GM18907 (cell line): Measurements from ENCODE around the gene UBASH3B.
"Not testable (repeated sequence)": the region's sequence is repeated elsewhere in the genome, so short reads cannot be mapped to it uniquely, and the experiment has no call there.

Experiments
- ATAC-seq: cut with Tn5 transposase; IDR thresholded peaks from one replicate; pipeline ENCODE4 v1.9.1; 2021; ENCODE audit warnings: mild to moderate bottlenecking, moderate library complexity; ENCODE audit not compliant: unreplicated experiment

The UBASH3B gene

GRCh38 chr11:122730694-122731093 lies 75.2 kb downstream of the UBASH3B start:
- not testable (repeated sequence) for ATAC-seq

GRCh38 chr11:122731500-122731913 lies 76.0 kb downstream of the UBASH3B start:
- ATAC-seq = no peak

- ATAC-seq = no peak
These were observed 77.1 kb downstream of the UBASH3B start for GRCh38 chr11:122732342-122733315.

- ATAC-seq = no peak
These were observed 77.8 kb downstream of the UBASH3B start for GRCh38 chr11:122733318-122733717.

- no peak for ATAC-seq
These were observed 79.5 kb downstream of the UBASH3B start for GRCh38 chr11:122734848-122735496.

GRCh38 chr11:122737951-122738693 lies 82.6 kb downstream of the UBASH3B start:
- ATAC-seq = no peak

- ATAC-seq = no peak
These were observed 86.2 kb downstream of the UBASH3B start for GRCh38 chr11:122741613-122742300.

- no peak for ATAC-seq
These were observed 86.9 kb downstream of the UBASH3B start for GRCh38 chr11:122742301-122743018.

- ATAC-seq = no peak
These were observed 87.7 kb downstream of the UBASH3B start for GRCh38 chr11:122743097-122743741.

GRCh38 chr11:122743949-122744348 lies 88.4 kb downstream of the UBASH3B start:
- peak; percentile 46 for ATAC-seq

- no peak for ATAC-seq
These were observed 88.8 kb downstream of the UBASH3B start for GRCh38 chr11:122744357-122744756.

- no peak for ATAC-seq
These were observed 89.6 kb downstream of the UBASH3B start for GRCh38 chr11:122745111-122745510.

GRCh38 chr11:122746050-122746478 lies 90.5 kb downstream of the UBASH3B start:
- peak; percentile 81 for ATAC-seq

GRCh38 chr11:122746611-122747244 lies 91.2 kb downstream of the UBASH3B start:
- ATAC-seq = no peak

GRCh38 chr11:122747351-122747781 lies 91.8 kb downstream of the UBASH3B start:
- no peak for ATAC-seq

- peak; percentile 78 for ATAC-seq
These were observed 93.6 kb downstream of the UBASH3B start for GRCh38 chr11:122749005-122749687.

GRCh38 chr11:122750049-122750448 lies 94.5 kb downstream of the UBASH3B start:
- no peak for ATAC-seq

- ATAC-seq = no peak
These were observed 96.0 kb downstream of the UBASH3B start for GRCh38 chr11:122751292-122752070.
